HG03108 (cell line): Measurements from ENCODE around the gene ADGRL2.
"Not testable (repeated sequence)": the region's sequence is repeated elsewhere in the genome, so short reads cannot be mapped to it uniquely, and the experiment has no call there.

Experiments
- ATAC-seq: cut with Tn5 transposase; IDR thresholded peaks from one replicate; pipeline ENCODE4 v1.9.1; 2021; ENCODE audit warnings: moderate library complexity; ENCODE audit not compliant: unreplicated experiment

Gene ADGRL2

DNA sequence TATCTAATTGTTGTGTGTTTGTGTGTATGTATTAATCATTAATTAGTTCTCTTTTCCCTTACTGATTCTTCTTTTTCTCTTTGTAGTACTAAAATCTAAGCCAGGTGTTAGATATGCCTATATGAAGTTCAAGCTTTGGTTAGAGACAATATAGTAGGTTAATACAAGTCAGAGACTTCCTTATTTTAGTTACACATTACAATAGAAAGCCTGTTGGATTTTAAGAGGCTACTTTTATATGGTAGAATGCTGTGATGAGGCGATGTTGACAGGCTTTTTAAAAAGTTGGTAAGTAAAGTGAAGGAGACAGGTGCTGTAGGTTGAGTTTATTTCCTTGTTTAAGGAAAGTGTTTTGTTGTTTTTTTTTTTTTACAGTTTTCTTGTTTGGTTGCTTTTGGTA, 45.9 kb downstream of the ADGRL2 start:
- ATAC-seq, result no peak

DNA sequence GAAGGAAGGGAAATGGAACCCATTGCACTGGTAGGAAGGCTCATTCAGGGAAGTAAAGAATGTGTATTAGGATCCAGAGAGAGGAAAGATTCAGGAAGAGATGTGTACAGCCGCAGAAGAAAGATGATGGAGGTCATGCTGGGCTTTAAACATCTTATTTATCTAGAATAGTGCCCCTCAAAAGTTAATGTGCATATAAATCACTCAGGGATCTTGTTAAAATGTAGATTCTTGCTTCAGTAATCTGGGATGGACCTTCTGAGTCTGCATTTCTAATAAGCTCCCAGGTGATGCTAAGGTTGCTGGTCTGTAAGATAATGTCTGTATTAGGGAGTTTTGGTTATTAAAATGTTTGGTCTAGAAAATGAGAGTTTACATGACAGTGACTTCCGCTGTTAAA, 46.3 kb downstream of the ADGRL2 start:
- ATAC-seq, result no peak

DNA sequence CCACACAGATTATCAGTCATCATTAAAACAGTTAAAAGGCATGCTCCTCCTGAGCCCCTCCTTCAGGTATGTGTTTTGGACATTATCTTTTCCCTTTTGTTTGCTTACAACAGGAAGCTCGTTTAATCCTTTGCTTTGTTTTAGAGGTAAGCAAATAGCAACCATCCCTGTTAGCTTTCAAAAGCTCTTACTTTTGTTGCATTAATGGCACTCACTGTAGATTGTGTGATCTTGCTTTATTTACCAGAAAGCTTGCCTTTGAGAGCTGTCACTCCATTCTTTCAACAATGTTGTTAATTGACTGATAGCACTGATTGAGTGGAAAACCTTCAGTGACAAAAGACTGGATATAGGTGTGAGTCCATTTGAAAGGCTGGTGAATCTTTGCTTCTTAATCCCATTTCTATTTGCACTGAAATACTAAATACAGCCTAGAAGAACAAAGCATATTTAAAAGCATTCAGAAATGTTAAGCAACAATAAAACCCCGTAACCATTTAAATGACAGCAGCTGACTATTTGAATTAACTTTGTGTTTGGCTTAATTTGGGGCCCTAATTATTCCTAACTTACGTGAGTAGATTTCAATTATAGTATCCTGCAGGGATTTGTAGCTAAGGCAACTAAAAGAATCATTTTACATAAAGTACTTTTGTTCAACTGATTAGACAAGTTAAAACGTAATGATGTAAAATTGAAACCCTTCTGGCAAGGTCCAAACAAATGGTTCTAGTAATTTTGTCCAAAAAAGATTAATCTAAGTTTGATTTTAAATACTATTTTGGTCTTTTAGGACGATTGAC, 48.3 kb downstream of the ADGRL2 start:
- no peak for ATAC-seq

DNA sequence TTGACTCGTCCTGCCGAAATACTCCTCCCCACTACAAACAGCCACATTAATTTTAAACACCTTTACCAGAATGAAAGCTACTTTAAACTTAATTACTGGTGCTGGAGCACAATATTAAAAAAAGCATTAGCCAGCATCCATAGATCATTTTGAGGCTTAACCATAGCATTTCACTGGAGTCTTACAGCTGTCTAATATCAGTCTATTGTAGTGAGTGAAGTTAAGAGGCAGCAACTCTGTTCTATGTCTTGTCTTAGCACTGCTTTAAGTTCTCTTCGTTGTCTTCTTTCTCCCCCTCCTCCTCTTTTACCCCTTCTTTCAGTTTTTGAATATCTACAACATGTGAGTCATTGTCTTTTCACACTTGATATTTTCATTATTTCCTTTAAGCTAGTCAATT, 49.3 kb downstream of the ADGRL2 start:
- no peak for ATAC-seq

DNA sequence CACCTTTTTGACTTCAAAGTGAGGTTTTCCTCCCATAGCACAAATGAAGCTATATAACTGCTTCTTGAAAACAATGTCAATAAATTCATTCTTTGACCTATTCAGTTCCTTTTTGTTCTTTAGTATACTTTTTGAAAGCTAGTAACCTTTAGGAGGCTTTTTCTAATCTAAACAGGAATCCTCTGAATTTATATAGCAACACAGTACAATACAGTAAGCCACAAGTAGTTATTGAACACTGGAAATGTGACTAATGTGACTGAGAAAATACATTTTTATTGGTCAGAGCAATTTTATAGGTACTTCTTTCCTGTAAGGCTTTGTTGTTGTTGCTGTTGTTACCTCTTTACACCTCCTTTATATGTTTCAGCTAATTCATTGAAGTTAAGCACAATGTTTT, 49.8 kb downstream of the ADGRL2 start:
- no peak for ATAC-seq

DNA sequence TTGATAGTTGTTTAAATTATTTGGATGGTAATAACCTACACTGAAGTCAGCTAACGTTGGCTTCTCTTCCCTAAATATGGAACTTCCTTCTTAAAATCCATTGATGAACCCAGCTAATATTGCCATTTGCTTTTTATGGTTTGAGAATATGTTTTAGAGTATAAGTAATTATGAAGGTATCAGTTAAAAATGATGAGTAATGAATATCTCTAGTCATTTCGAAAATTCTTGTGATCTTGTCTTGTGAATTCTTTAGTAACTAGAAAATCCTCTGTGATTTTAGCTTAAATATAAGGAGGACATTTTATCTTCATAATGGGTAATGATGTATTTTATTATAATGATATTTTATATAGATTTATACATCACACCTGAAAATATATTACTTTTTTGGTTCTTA, 50.5 kb downstream of the ADGRL2 start:
- no peak for ATAC-seq

DNA sequence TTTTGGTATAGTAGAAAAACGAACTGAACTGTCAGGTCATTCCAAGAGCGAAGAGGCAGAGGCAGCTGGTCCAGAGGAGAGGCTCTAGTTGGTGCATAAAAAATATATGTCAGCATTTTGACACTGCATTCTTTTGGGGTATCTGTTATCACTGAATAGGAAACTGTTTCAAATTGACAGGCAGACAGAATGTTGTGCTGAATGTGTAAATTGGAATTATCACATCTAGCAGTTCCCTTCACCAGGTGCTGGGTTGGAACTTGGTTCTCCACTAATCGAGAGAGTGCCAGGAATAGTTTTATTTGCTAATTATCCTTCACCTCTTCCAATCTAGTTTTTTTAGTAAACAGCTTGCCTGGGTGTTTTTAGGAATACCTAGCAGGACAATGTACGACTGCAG, 52.2 kb downstream of the ADGRL2 start:
- ATAC-seq, result no peak

DNA sequence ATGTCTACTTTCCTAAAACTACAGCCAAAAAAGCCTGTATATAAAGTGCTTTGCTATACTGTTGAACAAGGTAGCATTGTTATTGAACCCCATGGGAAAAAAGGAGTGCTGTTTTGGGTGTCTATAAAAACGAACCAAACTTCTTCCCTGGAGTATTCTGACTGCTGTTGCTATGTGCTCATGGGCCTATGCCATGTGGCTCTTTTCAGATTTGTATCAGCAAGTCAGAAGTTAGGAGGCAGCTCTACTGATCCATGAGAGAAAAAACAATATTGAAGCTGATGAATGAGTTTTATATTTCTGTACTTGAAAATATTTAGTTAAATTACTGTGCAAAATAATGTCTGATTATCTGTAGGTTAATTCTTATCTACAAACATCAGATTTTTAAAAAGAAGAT, 66.5 kb downstream of the ADGRL2 start:
- no peak for ATAC-seq

DNA sequence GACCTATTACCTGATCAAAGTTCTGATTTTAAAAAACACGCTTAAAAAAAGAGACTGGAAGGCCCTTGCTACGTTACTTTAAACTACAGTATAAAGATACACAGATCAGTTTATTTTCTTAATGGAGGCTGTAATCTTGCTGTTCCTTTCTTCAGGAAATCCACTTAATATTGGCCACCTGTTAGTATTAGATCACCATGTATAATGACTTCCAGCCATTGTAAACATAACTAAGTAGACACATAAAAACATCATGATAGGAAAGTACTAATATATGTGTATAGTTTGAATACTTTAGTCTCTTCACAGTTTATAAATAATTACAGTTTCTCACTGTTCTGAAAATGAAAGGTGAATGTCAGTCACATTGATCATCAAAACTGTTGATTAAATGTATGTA, 68.6 kb downstream of the ADGRL2 start:
- no peak for ATAC-seq

DNA sequence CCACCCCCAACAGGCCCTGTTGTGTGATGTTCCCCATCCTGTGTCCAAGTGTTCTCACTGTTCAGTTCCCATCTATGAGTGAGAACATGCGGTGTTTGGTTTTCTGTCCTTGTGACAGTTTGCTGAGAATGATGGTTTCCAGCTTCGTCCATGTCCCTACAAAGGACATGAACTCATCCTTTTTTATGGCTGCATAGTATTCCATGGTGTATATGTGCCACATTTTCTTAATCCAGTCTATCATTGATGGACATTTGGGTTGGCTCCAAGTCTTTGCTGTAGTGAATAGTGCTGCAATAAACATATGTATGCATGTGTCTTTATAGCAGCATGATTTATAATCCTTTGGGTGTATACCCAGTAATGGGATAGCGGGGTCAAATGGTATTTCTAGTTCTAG, 70.4 kb downstream of the ADGRL2 start:
- not testable (repeated sequence) for ATAC-seq

DNA sequence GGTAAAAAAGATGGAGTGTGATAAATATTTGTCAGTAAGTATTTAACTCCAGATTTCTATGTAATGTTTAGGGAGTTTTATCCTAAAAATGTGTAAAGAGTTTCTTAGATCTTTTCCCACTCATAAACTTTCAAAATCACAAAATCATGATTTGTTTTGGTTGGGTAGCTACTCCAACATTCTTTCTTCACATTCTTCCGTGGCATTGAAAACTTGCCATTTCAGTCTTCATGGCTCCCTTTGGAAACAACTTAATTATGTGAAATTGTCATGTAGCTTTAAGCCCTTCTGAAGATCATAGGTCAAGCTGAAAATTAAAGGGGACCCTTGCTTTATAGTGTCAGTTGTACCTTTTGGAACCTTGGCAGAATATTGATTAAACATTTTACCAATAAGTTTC, 73.2 kb downstream of the ADGRL2 start:
- no peak for ATAC-seq

DNA sequence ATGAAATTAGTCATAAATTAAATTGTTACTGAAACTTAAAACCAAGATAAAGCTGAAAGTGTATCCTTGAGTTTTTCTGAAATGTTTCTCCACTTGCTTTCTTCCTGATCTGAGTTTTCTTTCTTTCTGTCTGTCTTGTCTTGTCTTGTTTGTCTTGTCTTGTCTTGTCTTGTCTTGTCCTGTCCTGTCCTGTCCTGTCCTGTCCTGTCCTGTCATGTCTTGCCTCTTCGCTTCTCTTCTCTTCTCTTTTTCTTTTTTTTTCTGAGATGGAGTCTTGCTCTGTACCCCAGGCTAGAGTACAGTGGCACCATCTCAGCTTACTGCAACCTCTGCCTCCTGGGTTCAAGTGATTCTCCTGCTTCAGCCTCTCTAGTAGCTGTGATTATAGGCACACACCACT, 73.7 kb downstream of the ADGRL2 start:
- no peak for ATAC-seq

DNA sequence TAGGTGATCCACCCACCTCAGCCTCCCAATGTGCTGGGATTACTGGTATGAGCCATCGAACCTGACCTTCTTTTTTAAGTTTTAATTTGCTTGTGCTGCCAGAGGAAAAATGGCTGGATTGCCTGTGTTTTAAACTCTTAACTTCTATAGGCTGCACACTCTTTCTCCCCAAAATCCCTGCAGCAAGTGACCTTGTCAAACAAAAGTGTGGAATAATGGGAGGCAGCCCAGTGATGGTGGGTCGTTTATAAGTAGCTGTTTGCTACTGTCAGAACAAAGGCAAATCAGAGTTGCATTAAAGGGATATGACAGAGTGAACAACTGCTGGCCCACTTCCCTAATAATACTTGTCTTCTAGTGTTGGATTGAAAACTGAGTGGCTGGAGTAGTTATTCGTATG, 74.2 kb downstream of the ADGRL2 start:
- ATAC-seq, result no peak

DNA sequence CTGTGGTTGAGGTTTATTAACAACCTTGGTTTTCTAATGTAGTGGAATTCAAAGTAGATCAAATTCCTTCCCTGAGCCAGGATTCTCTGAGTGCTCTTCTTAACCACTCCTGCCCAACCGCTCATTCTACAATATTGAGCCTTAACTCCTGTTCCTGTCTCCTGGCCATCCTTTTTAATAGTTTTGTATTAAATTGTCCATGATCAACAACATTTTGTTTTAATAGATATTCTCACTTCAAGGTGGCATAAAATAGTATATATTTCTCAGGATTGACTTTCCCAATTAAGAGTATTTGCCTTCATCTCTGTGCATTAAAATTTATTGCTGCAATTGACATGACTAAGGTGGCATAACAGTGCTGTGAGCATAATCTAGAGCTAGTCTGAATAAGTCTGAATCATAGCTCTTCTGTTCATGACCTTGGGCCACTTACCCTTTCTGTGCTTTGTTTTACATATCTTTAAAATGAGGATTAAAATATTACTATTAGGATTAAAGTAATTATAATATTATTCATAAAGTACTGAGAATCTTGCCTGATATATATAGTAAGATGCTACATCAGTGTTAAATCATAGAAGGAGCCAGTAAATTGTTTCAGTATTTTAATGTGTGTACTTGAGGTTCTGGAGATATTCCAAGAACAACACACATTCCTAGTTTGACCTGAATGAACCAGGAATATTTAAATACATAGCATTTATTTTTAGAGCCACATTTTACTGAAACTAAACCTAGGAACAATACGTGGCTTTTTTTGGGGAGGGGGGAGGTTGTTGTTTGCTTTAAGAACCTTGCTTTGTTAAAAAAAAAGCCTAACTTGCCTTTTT, 76.4 kb downstream of the ADGRL2 start:
- no peak for ATAC-seq

DNA sequence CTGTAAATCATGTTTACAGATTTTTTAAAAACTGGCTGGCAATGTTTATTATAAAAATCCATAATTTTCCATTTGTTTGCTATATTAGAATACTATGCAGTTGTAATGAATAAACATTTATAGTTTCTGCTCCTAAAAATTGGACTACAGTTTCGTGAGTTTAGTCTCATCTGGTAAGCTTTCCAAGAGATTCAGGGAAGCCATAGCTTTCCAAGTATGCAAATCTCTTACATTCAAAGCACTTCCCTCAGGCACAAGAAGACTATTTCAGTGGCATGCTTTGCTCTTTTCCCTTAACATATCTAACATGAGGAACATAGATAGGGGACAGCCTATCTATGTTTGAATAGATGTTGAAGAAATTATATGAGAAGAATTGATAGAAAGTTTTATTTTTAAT, 77.2 kb downstream of the ADGRL2 start:
- ATAC-seq, result no peak

DNA sequence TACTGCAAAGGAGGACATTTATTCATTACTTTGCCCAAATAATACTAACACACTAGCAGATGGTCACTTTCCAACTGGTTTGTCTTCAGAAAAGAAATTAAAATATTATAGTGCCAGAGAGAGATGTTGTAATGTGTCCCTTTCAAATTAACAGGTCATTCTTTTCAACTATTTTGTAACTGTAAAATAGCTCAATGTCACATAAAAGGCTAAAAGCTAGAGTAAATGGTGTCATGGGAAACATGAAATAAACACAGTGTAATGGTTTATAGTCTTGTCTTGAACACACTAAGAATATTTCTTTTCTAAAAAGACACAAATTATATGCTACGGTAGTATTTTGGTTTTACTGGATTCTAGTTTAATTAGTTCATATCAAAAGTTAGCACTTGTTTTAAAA, 77.8 kb downstream of the ADGRL2 start:
- ATAC-seq, result no peak

DNA sequence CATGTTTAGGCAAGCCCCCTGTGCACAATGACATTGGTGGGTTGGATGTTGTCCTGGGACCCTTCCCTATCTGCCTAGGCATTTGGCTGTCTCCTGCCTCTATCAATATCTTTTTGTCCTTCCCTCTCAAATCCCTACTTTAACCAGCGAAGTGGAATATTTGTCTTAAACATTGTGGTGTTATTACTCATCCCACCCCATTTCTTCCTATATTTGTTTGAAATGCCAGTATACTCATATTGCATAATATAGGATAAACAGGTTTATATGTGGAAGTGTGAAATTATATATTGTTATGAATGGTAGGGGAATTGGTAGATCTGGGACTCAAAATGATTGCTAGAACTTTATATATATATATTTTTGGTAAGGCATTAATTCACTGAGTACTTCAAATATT, 80.0 kb downstream of the ADGRL2 start:
- ATAC-seq, result no peak

DNA sequence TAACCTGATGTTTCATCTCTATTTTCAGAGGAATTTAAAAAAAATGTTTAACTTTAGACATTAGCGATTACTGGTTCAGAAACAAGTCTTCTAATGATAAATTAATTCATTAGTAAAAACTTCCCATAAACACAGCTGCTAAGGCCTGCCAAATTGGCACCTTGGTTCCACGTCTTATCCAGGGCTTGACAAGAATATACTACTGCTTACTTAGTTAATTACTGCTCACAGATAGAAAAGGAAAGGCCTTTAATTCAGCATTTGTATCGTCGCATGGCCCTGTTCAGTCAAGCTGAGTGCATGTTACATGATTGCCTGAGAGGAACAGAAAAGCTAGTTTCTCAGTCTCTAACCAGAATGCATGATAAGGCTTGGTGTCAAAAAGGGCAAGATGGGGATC, 84.6 kb downstream of the ADGRL2 start:
- ATAC-seq, result no peak

DNA sequence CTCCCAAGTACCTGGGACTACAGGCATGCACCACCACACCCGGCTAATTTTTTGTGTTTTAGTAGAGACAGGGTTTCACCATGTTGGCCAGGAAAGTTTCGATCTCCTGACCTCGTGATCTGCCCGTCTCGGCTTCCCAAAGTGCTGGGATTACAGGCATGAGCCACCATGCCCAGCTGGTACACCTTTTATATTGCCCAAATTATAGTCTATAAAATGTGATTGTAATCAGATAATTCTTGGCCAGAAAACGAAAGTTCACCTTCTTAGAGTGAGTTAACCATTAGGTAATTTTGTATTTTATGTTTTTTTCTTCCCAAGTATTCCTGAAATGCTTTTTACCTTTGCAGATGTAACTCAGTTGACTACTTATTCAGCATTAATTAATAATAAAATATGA, 85.6 kb downstream of the ADGRL2 start:
- not testable (repeated sequence) for ATAC-seq

DNA sequence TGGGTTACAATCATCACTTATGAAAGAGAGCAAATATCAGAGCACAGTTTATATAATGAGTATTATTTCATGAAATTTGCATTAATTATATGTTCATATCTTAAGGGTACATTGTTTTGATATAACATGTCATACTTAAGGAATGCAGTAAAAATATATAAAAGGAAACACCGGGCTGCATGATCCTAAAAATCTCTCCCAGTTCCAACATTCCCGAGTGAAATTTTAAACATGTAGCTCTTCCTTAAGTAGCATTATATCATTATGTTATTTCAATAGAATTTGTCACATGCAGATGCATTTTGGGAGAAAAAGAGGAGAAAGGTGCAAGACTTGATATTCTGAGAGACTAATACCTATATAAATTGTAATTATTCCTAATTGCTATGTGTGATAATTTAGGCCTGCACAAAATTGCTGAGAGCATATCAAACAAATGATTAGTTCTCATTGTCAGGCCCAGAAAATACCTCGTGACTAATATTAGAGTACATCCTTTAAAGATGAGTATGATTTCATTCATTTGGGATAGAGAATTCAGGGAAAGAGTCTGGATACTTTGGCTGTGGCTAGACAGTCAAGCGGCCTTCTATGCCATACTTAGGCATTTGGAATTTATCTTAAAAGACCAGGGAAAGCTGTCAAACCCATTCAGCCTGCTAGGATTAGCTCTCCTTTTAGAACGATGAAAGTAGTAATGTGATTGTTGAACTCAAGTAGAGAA, 86.8 kb downstream of the ADGRL2 start:
- no peak for ATAC-seq

DNA sequence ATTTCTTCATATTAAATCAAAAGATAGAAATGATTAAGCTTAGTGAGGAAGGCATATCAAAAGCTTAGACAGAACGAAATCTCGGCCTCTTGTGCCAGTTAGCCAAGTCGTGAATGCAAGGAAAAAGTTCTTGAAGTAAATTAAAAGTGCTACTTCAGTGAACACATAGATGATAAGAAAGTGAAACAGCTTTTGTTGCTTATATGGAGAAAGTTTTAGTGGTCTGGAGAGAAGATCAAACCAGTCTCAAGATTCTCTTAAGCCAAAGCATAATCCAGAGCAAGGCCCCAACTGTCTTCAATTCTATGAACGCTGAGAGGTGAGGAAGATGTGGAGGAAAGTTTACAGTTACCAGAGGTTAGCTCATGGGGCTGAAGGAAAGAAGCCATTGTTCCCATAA, 88.4 kb downstream of the ADGRL2 start:
- ATAC-seq, result no peak

DNA sequence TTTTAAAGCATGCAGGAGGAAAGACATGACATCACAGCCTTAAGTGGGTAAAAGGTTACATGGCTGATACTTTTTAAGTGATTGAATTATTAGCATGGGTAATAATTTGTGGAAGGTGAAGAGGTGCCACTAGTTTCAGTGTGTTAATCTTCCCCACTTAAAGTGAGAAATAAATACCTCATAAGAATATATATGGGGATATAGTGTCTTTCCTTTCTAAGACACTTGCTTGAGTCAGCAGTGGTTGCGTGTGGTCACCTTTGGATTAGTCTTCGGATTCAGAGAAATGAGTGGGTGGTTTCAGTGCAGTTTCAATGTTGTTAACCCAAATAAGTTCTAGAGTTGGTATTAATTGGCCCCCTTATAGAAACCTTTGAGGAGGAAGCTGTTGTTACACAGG, 94.1 kb downstream of the ADGRL2 start:
- ATAC-seq, result no peak
